GM03348 (cell line): ENCODE measurements around the gene EIF2B5.

Experiments
- DNase-seq: peaks from one replicate; pipeline ENCODE4 v3.0.0; 2012; ENCODE audit warnings: low spot score

EIF2B5 gene

GRCh38 chr3:184174646-184175492 lies 39.7 kb downstream of the EIF2B5 start, which contains the start of gene AP2M1:
TSS of gene AP2M1 (plus strand) at chr3:184174855. CDS start at chr3:184176994, 2,139 bp downstream.
- peak; percentile 94 for DNase-seq

- DNase-seq: no peak
Observed at GRCh38 chr3:184175506-184175905, 40.3 kb downstream of the EIF2B5 start.

GRCh38 chr3:184175981-184176376 lies 40.8 kb downstream of the EIF2B5 start:
- no peak for DNase-seq

- peak; percentile 90 for DNase-seq
Observed at GRCh38 chr3:184176377-184177330, 41.5 kb downstream of the EIF2B5 start.

GRCh38 chr3:184177331-184177731 lies 42.2 kb downstream of the EIF2B5 start:
- DNase-seq: peak; percentile 36

- no peak for DNase-seq
Observed at GRCh38 chr3:184177767-184178306, 42.7 kb downstream of the EIF2B5 start.

- no peak for DNase-seq
Observed at GRCh38 chr3:184178521-184179138, 43.5 kb downstream of the EIF2B5 start.

- no peak for DNase-seq
Observed at GRCh38 chr3:184180165-184180564, 45.0 kb downstream of the EIF2B5 start.

GRCh38 chr3:184181596-184181995 lies 46.4 kb downstream of the EIF2B5 start:
- no peak for DNase-seq

- no peak for DNase-seq
Observed at GRCh38 chr3:184183679-184184078, 48.5 kb downstream of the EIF2B5 start.

- DNase-seq: no peak
Observed at GRCh38 chr3:184184546-184185230, 49.5 kb downstream of the EIF2B5 start.

- DNase-seq: peak; percentile 99
Observed at GRCh38 chr3:184185461-184186183, 50.5 kb downstream of the EIF2B5 start.

GRCh38 chr3:184186184-184186901 lies 51.2 kb downstream of the EIF2B5 start, which contains the start of gene ABCF3:
TSS of gene ABCF3 (plus strand) at chr3:184186199. CDS start at chr3:184186208, 9 bp downstream.
- peak; percentile 52 for DNase-seq

- no peak for DNase-seq
Observed at GRCh38 chr3:184186902-184187207, 51.7 kb downstream of the EIF2B5 start.

- DNase-seq: no peak
Observed at GRCh38 chr3:184188080-184188479, 52.9 kb downstream of the EIF2B5 start.

GRCh38 chr3:184189421-184189820 lies 54.3 kb downstream of the EIF2B5 start:
- DNase-seq: no peak

GRCh38 chr3:184192889-184193288 lies 57.7 kb downstream of the EIF2B5 start:
- DNase-seq: no peak

- no peak for DNase-seq
Observed at GRCh38 chr3:184193991-184194539, 58.9 kb downstream of the EIF2B5 start.
